Measurements from ENCODE around the gene CEP68.
"Not testable (repeated sequence)": the region's sequence is repeated elsewhere in the genome, so short reads cannot be mapped to it uniquely, and the experiment has no call there.

Gene CEP68, protein sequence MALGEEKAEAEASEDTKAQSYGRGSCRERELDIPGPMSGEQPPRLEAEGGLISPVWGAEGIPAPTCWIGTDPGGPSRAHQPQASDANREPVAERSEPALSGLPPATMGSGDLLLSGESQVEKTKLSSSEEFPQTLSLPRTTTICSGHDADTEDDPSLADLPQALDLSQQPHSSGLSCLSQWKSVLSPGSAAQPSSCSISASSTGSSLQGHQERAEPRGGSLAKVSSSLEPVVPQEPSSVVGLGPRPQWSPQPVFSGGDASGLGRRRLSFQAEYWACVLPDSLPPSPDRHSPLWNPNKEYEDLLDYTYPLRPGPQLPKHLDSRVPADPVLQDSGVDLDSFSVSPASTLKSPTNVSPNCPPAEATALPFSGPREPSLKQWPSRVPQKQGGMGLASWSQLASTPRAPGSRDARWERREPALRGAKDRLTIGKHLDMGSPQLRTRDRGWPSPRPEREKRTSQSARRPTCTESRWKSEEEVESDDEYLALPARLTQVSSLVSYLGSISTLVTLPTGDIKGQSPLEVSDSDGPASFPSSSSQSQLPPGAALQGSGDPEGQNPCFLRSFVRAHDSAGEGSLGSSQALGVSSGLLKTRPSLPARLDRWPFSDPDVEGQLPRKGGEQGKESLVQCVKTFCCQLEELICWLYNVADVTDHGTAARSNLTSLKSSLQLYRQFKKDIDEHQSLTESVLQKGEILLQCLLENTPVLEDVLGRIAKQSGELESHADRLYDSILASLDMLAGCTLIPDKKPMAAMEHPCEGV

DNA sequence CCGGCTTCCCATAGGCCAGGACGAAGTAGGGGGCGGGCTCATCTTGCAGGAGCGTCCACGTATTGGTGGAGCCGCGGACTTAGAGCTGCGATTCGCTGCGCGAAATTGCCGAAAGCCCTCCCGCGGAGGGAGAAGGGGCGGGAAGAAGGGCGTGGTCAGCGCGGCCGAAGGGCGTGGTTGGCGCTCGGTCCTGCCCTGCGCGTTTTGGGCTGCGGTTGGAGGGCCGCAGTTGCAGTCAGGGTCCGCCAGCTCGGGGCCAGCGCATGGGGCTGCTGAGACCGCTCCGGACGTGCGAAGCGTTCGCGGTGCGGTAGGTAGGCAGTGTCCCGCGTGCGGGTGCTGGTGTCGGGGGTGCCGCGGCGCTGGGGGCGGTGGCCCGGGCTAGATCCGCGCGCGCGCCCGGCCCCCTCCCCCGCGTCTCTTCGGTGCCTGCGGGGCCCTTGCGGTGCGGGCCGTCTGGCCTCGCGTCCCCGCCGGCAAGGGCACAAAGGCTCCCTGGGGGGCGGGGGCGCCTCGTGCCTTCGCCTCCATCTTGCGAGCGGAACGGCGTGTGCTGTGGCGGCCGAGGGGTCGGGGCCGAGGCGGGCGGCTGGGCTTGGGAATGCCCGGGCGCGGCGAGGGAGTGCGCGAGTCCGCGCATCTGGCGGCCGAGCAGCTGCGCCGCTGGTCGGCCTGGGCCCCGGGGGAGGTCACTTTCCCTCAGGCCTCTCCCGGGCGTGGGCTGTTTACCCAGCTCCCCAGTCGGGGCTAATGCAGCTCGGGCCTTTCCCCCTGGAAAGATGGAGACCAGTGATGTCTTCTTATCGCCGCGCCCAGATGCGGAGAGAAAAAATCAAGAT, at the start of gene CEP68:
TSS of gene CEP68 (plus strand) at position 202 of the 839 bp plus-strand sequence. CDS start 13,029 bp downstream, outside the sequence.
- DNase-seq = peak; percentile 91 to 93

DNA sequence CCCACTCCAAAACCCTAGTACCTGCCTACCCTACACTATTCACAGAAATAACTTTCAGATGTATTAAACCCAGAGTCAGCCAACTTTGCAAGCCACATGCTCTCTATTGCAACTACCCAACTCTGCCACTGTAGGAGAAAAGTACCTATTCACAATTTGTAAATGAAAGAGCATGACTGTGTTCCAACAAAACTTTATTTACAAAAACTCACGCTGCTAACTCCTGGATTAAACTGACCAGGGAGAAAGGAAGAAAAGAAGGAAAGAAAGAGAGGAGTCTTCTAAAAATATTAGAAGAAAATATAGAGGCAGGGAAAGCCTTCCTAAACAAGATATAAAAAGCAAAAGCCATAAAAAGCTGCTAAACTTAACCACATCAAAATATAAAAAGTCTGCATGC, 42.4 kb upstream of the CEP68 start:
- no peak for DNase-seq

DNA sequence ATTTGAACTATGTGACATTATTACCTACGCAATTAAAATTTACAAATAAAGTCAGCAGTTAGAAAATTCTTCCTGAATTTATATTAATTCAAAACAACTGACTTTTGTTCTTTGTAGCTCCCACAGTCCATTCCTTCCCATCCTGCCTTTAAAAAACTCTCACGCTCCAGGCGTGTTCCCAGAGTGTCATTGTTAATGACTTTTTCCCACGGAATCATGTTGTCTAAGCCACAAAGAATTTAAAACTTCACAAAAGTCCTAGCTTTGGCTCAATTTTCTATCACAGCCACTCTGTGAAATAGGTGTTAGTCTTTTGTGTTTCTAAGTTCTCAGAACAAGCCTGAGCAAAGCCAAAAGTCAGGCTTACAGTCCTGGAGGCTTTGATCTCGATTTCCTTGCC, 40.5 kb upstream of the CEP68 start:
- DNase-seq = no peak

DNA sequence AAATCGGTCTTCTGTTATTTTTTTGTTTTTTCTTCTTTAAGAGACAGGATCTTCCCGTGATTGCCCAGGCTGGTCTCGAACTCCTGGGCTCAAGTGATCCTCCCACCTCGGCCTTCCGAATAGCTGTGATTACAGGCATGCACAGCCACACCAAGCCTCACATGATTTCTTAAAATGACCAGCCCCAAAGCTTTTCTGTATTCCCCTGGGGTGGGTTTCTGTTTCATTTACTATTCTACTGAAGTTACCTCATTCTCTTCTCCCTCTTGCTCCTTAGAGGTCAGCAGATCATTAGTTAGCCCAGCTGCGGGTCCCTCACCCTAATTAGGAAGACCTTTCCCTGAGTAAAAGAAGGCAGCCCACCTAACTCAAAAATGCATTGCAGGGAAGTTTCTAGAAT, 39.4 kb upstream of the CEP68 start:
- no peak for DNase-seq

DNA sequence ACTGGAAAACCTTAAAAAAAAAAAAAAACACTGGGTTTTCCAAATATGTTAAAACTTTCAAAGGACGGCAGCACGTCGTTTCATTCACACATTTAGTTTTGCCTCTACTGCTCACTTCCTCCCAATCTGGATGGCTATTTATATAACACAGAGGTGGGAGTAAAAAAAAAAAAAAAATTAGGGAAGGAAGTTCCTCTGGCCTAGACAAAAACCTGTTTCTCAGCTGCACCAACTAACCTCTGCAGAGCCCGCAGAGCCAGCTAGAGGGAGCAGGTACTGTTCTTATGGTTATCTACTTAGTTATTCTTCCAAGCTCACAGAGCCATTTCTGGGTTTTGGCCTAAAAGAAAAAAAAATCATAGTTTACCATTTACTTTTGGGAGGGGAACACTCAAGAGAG, 38.9 kb upstream of the CEP68 start:
- DNase-seq = no peak

DNA sequence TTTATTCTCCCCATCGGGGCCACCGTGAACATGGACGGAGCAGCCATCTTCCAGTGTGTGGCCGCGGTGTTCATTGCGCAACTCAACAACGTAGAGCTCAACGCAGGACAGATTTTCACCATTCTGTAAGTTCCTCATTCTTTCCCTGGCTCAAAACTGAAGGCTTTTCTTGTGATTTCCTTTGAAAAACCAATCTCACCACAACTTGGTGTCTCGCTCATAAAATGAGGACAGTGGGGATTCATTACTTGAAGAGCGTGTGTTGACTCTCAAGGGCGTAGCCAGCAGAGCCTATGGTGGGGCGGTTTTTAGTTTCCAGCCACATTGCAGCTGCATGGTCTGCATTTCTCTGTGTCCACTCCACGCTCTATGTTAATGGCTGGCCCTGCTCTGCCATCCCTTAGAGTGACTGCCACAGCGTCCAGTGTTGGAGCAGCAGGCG, 38.1 kb upstream of the CEP68 start:
- no peak for DNase-seq

DNA sequence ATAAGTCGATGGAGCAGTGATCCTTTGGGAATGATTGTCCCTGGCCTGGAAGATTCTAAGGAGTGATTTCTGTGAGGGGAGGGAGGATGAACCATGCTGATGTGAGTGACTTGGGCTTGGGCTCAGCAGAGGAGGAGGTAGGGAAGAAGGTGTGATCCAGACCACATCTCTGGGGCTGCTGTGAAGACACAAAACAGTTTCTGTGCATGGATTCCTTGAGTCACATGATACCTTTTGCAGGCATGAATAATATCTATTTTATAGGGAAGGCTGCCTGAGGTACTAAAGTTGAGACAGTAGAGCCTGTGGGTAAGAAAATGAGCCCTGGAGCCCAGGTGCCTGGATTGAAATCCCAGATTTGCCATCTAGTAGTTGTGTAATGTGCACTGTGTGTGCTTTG, 37.2 kb upstream of the CEP68 start:
- no peak for DNase-seq

DNA sequence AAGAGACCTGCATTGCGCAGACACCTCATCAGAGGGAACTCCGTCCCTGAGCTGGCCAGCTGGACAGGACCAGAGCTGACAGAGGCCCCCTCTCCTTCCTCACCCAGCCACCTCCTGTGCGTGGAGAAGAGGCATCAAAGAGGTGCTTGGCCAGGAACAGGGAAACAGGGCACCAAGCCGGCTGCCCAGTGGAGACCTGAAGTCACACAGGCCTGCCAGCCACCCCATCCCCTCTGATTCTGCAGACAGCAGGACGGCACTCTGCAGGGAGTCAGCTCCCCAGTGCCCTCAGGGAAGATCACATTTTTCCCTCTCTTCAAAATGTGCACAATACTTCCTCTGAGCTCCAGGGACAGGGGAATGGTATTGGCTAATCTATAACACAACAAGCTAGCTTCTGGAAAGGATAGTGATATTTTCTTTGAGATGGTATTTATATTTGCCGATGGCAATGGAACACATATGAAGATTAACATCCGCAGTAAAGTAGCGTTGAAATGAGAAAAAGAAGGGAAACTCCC, 36.5 kb upstream of the CEP68 start:
- no peak for DNase-seq

DNA sequence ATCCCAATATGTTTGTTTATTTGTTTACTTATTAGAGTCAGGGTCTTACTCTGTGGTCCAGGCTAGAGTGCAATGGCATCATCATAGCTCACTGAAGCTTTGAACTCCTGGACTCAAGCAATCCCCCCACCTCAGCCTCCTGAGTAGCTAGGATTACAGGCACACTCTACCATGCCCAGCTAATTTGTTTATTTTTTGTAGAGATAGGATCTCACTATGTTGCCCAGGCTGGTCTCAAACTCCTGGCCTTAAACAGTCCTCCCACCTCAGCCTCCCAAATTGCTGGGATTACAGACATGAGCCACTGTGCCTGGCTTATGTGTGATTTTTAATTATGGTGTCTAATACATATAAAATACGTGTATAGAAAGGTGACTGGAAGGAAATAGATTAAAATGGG, 36.0 kb upstream of the CEP68 start:
- DNase-seq = not testable (repeated sequence)

DNA sequence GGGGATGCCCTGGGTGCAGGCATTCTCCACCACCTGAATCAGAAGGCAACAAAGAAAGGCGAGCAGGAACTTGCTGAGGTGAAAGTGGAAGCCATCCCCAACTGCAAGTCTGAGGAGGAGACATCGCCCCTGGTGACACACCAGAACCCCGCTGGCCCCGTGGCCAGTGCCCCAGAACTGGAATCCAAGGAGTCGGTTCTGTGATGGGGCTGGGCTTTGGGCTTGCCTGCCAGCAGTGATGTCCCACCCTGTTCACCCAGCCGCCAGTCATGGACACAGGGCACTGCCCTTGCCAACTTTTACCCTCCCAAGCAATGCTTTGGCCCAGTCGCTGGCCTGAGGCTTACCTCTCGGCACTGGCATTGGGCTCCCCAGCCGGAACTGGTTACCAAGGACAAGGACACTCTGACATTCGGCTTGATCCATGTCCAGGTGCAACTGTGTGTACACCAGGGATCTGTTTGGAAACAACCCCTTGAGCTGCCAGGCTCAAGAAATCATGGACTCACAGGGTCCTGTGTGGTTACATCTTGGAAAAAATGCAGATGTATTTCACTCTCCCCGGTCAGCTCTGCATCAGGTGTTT, 35.2 kb upstream of the CEP68 start:
- no peak for DNase-seq

DNA sequence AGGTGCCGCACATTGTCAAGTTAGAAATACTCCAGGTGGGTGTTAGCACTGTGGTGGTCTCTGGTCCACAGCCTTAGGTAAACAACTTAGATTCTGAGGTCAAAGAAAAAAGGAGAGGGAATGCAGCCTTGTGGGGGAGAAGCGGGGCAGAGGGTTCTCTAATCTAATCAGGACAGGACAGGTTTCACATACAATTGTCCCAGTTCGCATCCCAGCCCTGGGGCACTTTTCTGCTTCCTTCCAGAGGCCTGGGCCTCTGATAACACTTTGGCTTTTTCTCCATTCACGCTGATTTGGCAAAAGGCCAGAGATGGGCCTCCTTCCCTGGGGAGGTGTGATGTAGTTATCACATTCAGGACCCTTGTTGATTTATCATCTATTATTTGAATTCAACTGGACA, 34.5 kb upstream of the CEP68 start:
- DNase-seq = no peak

DNA sequence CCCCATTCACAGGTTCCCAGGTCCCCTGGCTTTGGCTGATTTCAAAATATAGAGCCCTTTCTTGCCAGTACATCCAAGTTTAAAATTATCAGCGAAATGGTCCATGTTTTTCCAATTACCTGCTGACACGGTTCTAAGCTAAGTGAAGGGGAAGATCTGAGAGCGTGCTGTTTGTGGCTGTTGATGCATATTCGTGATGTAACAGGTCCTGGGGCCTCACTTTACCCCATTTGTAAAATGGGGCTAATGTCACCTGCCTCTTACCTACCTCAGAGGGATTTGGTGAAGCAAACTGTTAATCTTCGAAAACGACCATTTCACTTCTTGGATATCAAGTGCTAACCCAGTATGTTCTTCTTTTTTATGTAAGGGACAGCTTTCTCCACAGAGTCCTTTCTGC, 34.0 kb upstream of the CEP68 start:
- no peak for DNase-seq

DNA sequence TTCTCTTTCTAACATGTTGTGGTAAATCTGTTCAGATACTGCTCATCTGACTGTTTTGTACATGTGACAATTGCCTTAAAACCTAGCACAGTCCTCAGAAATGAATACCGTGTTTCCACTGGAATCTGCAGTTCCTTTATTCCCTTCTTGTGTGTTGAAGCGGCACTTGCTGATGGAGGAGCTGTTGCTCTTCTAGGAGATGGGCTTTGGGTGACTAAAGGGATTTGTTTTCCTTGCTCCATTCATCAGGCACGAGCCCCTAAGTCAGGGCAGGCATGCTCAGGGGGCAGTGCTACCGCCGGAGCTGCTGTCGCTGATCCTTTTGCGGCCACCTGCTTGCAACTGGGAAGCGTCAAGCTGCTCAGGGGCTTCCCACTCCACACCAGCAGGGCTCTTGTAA, 32.5 kb upstream of the CEP68 start:
- DNase-seq = no peak

DNA sequence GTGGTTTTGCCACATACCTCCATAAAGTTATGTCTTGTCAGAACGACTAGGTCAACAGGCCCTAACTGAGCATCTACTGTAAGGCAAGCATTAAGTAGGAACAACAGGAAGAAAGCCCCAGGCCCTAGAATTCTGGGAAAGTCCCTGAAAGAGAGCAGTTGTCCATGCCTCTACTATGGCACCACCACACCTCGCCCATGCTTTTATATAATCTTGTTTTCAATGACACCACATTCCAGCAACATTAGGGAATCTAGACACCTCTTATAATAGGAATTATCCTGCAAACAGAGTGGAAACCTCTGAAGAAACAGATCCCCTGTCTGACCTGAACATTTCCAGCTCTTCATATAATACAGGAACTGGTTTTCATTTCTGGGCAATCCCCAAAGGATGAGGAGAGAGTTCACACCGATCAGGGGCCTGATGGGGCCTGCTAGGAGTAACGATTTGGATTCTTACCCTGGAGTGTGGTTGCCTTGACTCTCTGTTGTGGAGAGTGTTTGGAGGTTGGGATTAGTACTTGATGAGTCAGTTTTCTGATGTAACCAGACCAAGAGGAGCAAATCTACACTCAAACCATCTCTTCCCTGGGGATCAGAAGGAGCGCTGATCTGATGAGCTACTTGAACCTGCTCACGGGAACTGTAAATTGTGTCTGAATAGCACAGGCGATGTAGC, 31.9 kb upstream of the CEP68 start:
- DNase-seq = no peak

DNA sequence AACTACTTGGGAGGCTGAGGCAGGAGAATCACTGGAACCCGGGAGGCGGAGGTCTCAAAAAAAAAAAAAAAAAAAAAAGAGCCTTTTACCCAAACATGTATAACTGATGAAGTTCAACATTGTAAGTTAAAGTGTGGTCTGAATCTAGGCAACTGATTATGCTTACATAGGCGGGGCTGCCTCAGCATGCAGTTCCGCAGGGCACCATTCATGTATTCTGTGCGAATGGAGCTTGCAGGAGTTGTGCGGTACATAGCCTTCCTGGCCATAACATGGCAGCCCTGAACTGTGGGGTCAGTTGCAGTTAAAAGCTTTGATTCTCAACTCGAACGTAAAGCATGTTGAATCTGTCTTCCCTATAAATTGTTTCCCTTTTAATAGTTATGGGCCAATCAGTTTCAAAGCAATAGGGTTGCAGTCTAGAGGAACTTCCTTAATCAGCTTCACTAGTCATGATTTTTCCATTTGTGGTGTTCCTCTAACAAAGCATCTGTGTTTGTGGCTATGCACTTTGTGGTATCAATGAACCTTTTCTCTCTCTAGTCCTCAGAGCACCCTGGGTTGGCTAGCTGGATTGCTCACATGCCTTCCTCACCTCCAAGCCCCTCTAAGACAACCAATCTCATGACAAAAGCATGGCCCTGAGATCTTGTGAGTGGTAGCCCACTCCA, 30.6 kb upstream of the CEP68 start:
- DNase-seq = no peak

DNA sequence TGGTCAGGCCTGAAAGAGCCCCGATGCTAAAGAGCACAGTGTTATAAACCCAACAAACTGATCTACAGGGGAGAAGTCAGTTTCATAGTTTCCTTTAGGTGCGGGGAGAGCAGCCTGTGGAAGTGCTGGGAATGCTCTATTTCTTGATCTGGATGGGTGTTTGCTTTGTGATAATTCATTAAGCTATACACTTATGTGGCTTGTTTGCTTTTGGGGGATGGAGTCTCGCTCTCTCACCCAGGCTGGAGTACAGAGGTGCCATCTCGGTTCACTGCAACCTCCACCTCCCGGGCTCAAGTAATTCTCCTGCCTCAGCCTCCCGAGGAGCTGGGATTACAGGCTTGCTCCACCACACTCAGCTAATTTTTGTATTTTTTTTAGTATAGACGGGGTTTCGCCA, 30.1 kb upstream of the CEP68 start:
- no peak for DNase-seq

DNA sequence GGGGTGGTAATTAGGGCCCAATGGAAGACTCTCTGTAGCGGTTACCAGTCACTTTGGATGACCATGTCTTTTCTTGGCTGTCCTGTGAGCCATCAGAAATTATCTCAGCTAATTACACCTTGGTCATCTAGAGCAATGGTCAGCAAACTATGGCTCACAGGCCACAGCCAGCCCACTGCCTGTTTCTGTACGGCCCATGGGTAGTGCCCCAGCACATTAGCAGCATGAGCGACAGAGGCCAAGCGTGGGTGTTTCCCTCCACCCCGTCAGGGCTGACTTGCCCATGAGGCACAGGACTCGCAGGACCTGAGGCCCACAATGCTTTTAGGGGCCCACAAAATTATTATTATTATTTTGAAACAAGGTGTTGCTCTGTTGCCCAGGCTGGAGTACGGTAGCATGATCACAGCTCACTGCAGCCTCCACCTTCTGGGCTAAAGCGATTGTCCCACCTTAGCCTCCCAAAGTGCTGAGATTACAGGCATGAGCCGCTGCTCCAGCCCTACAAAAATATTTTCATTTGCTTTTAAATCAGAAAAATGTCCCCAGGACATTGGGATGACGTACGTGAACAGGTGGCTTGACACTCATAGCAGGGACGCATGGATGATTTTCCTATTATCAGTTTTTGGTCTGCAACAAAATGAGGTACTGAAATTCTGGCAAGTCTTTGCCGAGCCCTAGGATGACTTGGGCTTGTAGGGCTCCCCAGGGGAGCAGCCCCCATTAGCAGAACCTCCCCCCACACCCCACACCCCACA, 29.3 kb upstream of the CEP68 start:
- DNase-seq = no peak

DNA sequence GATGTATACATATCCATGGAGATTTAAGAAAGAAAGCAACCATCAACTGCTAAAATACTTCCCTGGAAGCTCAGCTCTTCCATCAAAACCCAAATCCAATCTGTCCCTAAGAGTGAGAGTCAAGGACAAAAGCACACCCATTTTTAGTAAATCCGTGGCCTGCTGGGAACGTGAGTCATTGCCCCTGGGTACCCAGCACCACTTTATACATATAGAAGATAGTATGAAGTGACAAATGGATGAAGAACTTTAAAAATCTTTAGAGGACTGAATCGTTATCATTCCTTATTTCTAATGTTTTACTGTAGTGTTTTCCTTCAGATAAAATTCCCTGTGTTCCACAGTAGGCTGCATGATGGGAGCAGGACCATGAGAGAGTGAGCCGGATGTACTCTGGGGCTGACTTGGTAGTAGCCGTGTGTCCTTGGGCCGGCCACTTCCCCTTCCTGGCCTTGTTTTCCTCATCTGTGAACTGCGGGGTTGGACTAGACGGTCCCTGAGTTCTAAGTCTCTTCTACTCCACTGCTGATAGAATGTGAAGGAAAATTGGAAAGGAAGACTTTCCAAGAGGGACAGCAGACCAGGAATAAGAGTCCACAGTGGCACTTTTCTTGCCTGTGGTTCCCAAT, 28.5 kb upstream of the CEP68 start:
- DNase-seq = no peak

DNA sequence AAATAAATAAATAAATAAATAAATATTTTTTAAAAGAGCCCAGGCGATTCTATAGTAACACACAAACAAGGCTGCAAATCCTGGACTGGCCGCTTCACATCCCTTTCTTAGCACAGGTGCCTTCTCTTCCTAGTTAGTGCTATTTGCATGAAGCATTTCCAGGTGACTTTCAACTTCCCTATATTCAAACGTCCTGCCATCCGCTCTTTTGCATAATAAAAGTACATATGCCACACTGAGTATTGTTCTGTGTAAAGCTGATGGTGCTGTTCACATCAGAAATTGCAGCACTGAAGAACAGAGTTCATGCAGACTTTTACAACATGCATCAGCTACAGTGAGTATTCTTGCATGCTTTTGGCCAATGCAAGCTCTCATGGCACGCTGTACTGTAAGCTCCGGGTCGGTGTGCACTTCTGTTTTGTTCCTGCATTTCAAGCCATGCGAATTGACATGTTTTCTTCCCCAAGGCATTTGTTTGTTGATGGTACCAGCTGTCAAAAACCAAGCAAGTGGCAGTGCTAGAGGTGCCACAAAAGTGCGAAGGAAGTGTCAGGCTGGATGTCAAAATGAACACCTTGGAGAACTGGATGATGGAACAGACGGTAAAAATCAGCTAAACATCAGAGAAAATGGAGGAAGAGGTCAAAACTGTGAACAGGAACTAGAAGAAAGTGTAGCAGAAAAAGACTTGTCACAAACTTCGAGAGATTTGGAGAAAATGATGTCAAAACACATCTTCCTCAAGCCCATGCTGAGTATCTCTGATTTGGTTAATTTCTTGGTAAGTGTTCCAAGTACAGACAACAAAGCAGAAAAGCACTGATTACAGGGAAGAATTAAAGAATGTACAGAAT, 25.5 kb upstream of the CEP68 start:
- no peak for DNase-seq
